Neuronal stem cell (in vitro differentiated cells): ENCODE measurements around the gene SPSB2.
"Not testable (repeated sequence)": the region's sequence is repeated elsewhere in the genome, so short reads cannot be mapped to it uniquely, and the experiment has no call there.

Experiments
- DNase-seq: peaks from one replicate; pipeline ENCODE4 v3.0.0-alpha.2; 2013; ENCODE audit warnings: low spot score
- H2AFZ ChIP-seq: one replicate; pipeline ENCODE4 v1.6.1; 2013; ENCODE audit warnings: mild to moderate bottlenecking, low read length, inconsistent platforms
- H2AK5ac ChIP-seq: 2 replicates; pipeline ENCODE4 v1.6.1; 2013; ENCODE audit warnings: low read depth, mild to moderate bottlenecking, inconsistent platforms, low read length, moderate library complexity, mixed read lengths
- H2BK120ac ChIP-seq: 2 replicates; pipeline ENCODE4 v1.6.1; 2013; ENCODE audit warnings: low read depth, mild to moderate bottlenecking, inconsistent platforms, low read length, moderate library complexity, mixed read lengths
- H2BK12ac ChIP-seq: one replicate; pipeline ENCODE4 v1.6.1; 2013; ENCODE audit warnings: low read length, inconsistent platforms
- H2BK15ac ChIP-seq: 2 replicates; pipeline ENCODE4 v1.6.1; 2013; ENCODE audit warnings: mild to moderate bottlenecking, low read length, inconsistent platforms, mixed read lengths
- H2BK5ac ChIP-seq: one replicate; pipeline ENCODE4 v1.6.1; 2013; ENCODE audit warnings: inconsistent platforms, mild to moderate bottlenecking, low read length, moderate library complexity
- H3K14ac ChIP-seq: one replicate; pipeline ENCODE4 v1.6.1; 2013; ENCODE audit warnings: low read length, inconsistent platforms
- H3K18ac ChIP-seq: 2 replicates; pipeline ENCODE4 v1.6.1; 2013; ENCODE audit warnings: low read length, inconsistent platforms
- H3K23ac ChIP-seq: 2 replicates; pipeline ENCODE4 v1.6.1; 2013; ENCODE audit warnings: low read depth, mild to moderate bottlenecking, mixed read lengths, low read length, inconsistent platforms; ENCODE audit not compliant: poor library complexity
- H3K27ac ChIP-seq: replicated peaks from 3 replicates; pipeline ENCODE4 v1.5.1; 2013; ENCODE audit warnings: low read length, inconsistent platforms
- H3K27me3 ChIP-seq, 3 experiments: 2 replicates each; pipeline ENCODE4 v1.6.1; 2013; ENCODE audit warnings: low read length in 3 of 3, mild to moderate bottlenecking in 2 of 3, inconsistent platforms in 1 of 3, low read depth in 1 of 3, mixed read lengths in 1 of 3, moderate library complexity in 1 of 3; ENCODE audit not compliant: control insufficient read depth in 3 of 3, insufficient read depth in 3 of 3
- H3K36me3 ChIP-seq, 2 donors: replicated peaks in 1 of 2; 2 replicates each; pipeline ENCODE4 v1.6.1; 2013; ENCODE audit warnings: low read length in 2 of 2; ENCODE audit not compliant: control insufficient read depth in 2 of 2, insufficient read depth in 2 of 2
- H3K4ac ChIP-seq: 2 replicates; pipeline ENCODE4 v1.6.1; 2013; ENCODE audit warnings: inconsistent platforms, mild to moderate bottlenecking, low read length, moderate library complexity
- H3K4me1 ChIP-seq, 2 donors: 1 replicate in 1 of 2; 2 replicates in 1 of 2; pipeline ENCODE4 v1.6.1; 2013; ENCODE audit warnings: low read length in 2 of 2, low read depth in 1 of 2; ENCODE audit not compliant: control insufficient read depth in 2 of 2, insufficient read depth in 1 of 2
- H3K4me2 ChIP-seq: one replicate; pipeline ENCODE4 v1.6.1; 2013; ENCODE audit warnings: mild to moderate bottlenecking, low read length, inconsistent platforms; ENCODE audit not compliant: insufficient read depth, poor library complexity, severe bottlenecking
- H3K4me3 ChIP-seq, 2 donors: 2 replicates each; pipeline ENCODE4 v1.5.1; 2013; ENCODE audit warnings: low read length in 2 of 2, mild to moderate bottlenecking in 2 of 2, inconsistent platforms in 1 of 2, moderate library complexity in 1 of 2
- H3K79me1 ChIP-seq: one replicate; pipeline ENCODE4 v1.6.1; 2013; ENCODE audit warnings: low read depth, mild to moderate bottlenecking, inconsistent platforms, low read length, moderate library complexity
- H3K9ac ChIP-seq: one replicate; pipeline ENCODE4 v1.6.1; 2013; ENCODE audit warnings: mild to moderate bottlenecking, low read depth, low read length, inconsistent platforms; ENCODE audit not compliant: poor library complexity
- H3K9me3 ChIP-seq, 2 donors: replicated peaks in 1 of 2; 2 replicates each; pipeline versions ENCODE3 to v1.6.1; 2013; ENCODE audit warnings: low read length in 2 of 2, mild to moderate bottlenecking in 2 of 2, inconsistent platforms in 1 of 2, low read depth in 1 of 2, mixed read lengths in 1 of 2, moderate library complexity in 1 of 2; ENCODE audit not compliant: control insufficient read depth in 2 of 2, insufficient read depth in 1 of 2
- H4K8ac ChIP-seq: one replicate; pipeline ENCODE4 v1.6.1; 2013; ENCODE audit warnings: low read depth, mild to moderate bottlenecking, inconsistent platforms, low read length, moderate library complexity
- H4K91ac ChIP-seq: one replicate; pipeline ENCODE4 v1.6.1; 2013; ENCODE audit warnings: low read length, low read depth, mild to moderate bottlenecking, inconsistent platforms; ENCODE audit not compliant: poor library complexity
- WGBS, 2 donors: extraction: QIAGEN DNeasy Blood & Tissue Kit; methylation state at CpG; one replicate each; pipeline ENCODE4 v1.1.7; 2013; ENCODE audit warnings: missing lambda C conversion rate in 2 of 2, mixed read lengths in 1 of 2; ENCODE audit not compliant: insufficient read length in 2 of 2, insufficient replicate concordance in 1 of 2; ENCODE audit errors: extremely low coverage in 2 of 2; 5-methylcytosine and 5-hydroxymethylcytosine counted together

SPSB2 gene

GRCh38 chr12:6888360-6888759 is 15.3 kb upstream of the SPSB2 start:
- no peak overlapping the region for H3K4ac ChIP-seq
- H2AK5ac ChIP-seq = no peak overlapping the region
- H3K27ac ChIP-seq = no peak overlapping the region
- H2AFZ ChIP-seq = no peak overlapping the region
- WGBS, 2 donors = no CpG with 5 or more reads among the region's 2 CpGs
- H3K9me3 ChIP-seq = no peaks in the 10 kb centered on the region
- no peak overlapping the region for H2BK12ac ChIP-seq
- H3K36me3 ChIP-seq = peaks cover 2 to 14% of the 10 kb centered on the region in 2 donors
- DNase-seq = no peak
- no peak overlapping the region for H2BK120ac ChIP-seq
- H2BK15ac ChIP-seq = no peak overlapping the region
- H3K79me1 ChIP-seq = no peaks in the 10 kb centered on the region
- no peaks in the 10 kb centered on the region for H3K27me3 ChIP-seq
- H3K9ac ChIP-seq = no peak overlapping the region
- H4K91ac ChIP-seq = no peak overlapping the region
- H2BK5ac ChIP-seq = no peak overlapping the region
- no peak overlapping the region for H3K18ac ChIP-seq
- H3K14ac ChIP-seq = no peak overlapping the region
- H3K4me2 ChIP-seq = no peak overlapping the region
- no peak overlapping the region for H3K4me3 ChIP-seq
- peaks cover 5 to 9% of the 10 kb centered on the region in 2 donors for H3K4me1 ChIP-seq
- no peak overlapping the region for H4K8ac ChIP-seq
- H3K23ac ChIP-seq = no peak overlapping the region

GRCh38 chr12:6887460-6887859 is 14.4 kb upstream of the SPSB2 start:
- no peak overlapping the region for H2AK5ac ChIP-seq
- no peak overlapping the region for H2BK120ac ChIP-seq
- H3K4me1 ChIP-seq = peaks cover 5 to 9% of the 10 kb centered on the region in 2 donors
- no peak overlapping the region for H2AFZ ChIP-seq
- DNase-seq = no peak
- no peaks in the 10 kb centered on the region for H3K79me1 ChIP-seq
- H4K91ac ChIP-seq = no peak overlapping the region
- H4K8ac ChIP-seq = no peak overlapping the region
- H3K27me3 ChIP-seq = no peaks in the 10 kb centered on the region
- no peak overlapping the region for H2BK5ac ChIP-seq
- no peak overlapping the region for H2BK15ac ChIP-seq
- H3K36me3 ChIP-seq = peaks cover 2 to 14% of the 10 kb centered on the region in 2 donors
- H3K4me2 ChIP-seq = no peak overlapping the region
- H3K9ac ChIP-seq = no peak overlapping the region
- no CpG with 5 or more reads among the region's 8 CpGs for WGBS, 2 donors
- H3K27ac ChIP-seq = no peak overlapping the region
- no peak overlapping the region for H3K4ac ChIP-seq
- no peak overlapping the region for H3K4me3 ChIP-seq
- H3K14ac ChIP-seq = no peak overlapping the region
- no peak overlapping the region for H3K23ac ChIP-seq
- no peaks in the 10 kb centered on the region for H3K9me3 ChIP-seq
- H2BK12ac ChIP-seq = no peak overlapping the region
- H3K18ac ChIP-seq = no peak overlapping the region

- not testable (repeated sequence) for H3K4ac ChIP-seq, DNase-seq, H2AFZ ChIP-seq, H3K4me3 ChIP-seq, H3K18ac ChIP-seq, H3K79me1 ChIP-seq, H4K91ac ChIP-seq, H2AK5ac ChIP-seq, H3K27me3 ChIP-seq, H3K23ac ChIP-seq, H3K14ac ChIP-seq, H2BK120ac ChIP-seq, H3K9ac ChIP-seq, H2BK12ac ChIP-seq, H3K4me1 ChIP-seq, H3K9me3 ChIP-seq, H2BK5ac ChIP-seq, H2BK15ac ChIP-seq
- H3K36me3 ChIP-seq = peaks cover 2 to 14% of the 10 kb centered on the region in 2 donors
- WGBS, 2 donors = no CpG with 5 or more reads among the region's 15 CpGs
- peak overlapping the region; percentile 82 for H4K8ac ChIP-seq
- H3K27ac ChIP-seq = peak overlapping the region; percentile 58
- peak overlapping the region; percentile 11 for H3K4me2 ChIP-seq
Observed at GRCh38 chr12:6886206-6886999, 13.3 kb upstream of the SPSB2 start.

- Histone ChIP-seq H2BK120ac (peak overlapping the region; percentile 48), H3K14ac (no peak overlapping the region), H2BK5ac (no peak overlapping the region), H3K9me3 (no peaks in the 10 kb centered on the region), H3K27me3 (no peaks in the 10 kb centered on the region), H2BK15ac (no peak overlapping the region), H2AFZ (no peak overlapping the region), H3K23ac (no peak overlapping the region), H2BK12ac (peak overlapping the region; percentile 33), H3K18ac (peak overlapping the region; percentile 74), H2AK5ac (peak overlapping the region; percentile 81), H3K4me2 (no peak overlapping the region), H3K4me3 (no peak overlapping the region), H3K4ac (no peak overlapping the region), H3K79me1 (no peaks in the 10 kb centered on the region), H4K91ac (no peak overlapping the region), H3K4me1 (peaks cover 0 to 5% of the 10 kb centered on the region in 2 donors), H3K27ac (peak overlapping the region; percentile 27), H4K8ac (no peak overlapping the region), H3K36me3 (peaks cover 2 to 14% of the 10 kb centered on the region in 2 donors), H3K9ac (no peak overlapping the region)
- WGBS, 2 donors = no CpG with 5 or more reads among the region's 22 CpGs
- DNase-seq = no peak
Observed at GRCh38 chr12:6884539-6884938, 11.4 kb upstream of the SPSB2 start.
